Activated CD8-positive, alpha-beta T cell treated with anti-CD3 and anti-CD28 coated beads for 36 hours (primary cell): Measurements from ENCODE around the gene TCF7. TPM values are rescaled to one million over a fixed set of nuclear protein-coding genes. Genes with fewer than 3 reads are reported as not detected.

Source experiments
- ATAC-seq: fragments of 200-7000 bp; cut with Tn5 transposase; one replicate; pipeline ENCODE4 v1.10.0; 2021; ENCODE audit warnings: mild to moderate bottlenecking, moderate library complexity
- CTCF ChIA-PET: fragments of 350-600 bp; sonication (Branson Sonifier 250); formaldehyde crosslinking; loops from one replicate; lab custom pipeline; 2021; ENCODE audit warnings: antibody characterized with exemption; lab: Charles Lee
- POLR2A ChIA-PET: fragments of 350-600 bp; sonication (Branson Sonifier 250); formaldehyde crosslinking; loops from one replicate; lab custom pipeline; 2021; ENCODE audit warnings: antibody characterized with exemption; lab: Charles Lee
- DNase-seq: peaks from one replicate; pipeline ENCODE4 v3.0.0-alpha.2; 2020
- H3K27ac Mint-ChIP-seq: one replicate; pipeline ENCODE4 v1.8.0; 2021; ENCODE audit warnings: mild to moderate bottlenecking, mixed read lengths
- H3K27me3 Mint-ChIP-seq: one replicate; pipeline ENCODE4 v1.8.0; 2021; ENCODE audit warnings: mixed read lengths
- H3K36me3 Mint-ChIP-seq: one replicate; pipeline ENCODE4 v1.8.0; 2021; ENCODE audit warnings: low read depth, mixed read lengths
- H3K4me1 Mint-ChIP-seq: one replicate; pipeline ENCODE4 v1.8.0; 2021; ENCODE audit warnings: low read depth, mixed read lengths
- H3K4me3 Mint-ChIP-seq: one replicate; pipeline ENCODE4 v1.8.0; 2021; ENCODE audit warnings: mild to moderate bottlenecking, moderate library complexity, mixed read lengths
- H3K9me3 Mint-ChIP-seq: one replicate; pipeline ENCODE4 v1.8.0; 2021; ENCODE audit warnings: mixed read lengths
- CTCF ChIP-seq: fragments of 200-600 bp; IDR thresholded peaks from one replicate; pipeline ENCODE4 v1.8.0; 2022; ENCODE audit warnings: antibody characterized with exemption, mild to moderate bottlenecking
- intact Hi-C: fragments of 100-400 bp; cut with micrococcal nuclease; formaldehyde crosslinking; loops from one replicate; pipeline ENCODE4 v1.10.0; 2022
- total RNA-seq, 2 experiments: library from RNA; stranded (reverse); gene quantifications; one replicate each; pipeline ENCODE4 v1.2.3, GENCODE V29; 2021

The TCF7 gene
- total RNA-seq, 2 experiments from 2014 or later: 47.4 to 50.3 TPM

GRCh38 chr5:134101686-134102439 is 12.6 kb upstream of the TCF7 start:
- no peaks in the 10 kb centered on the region for H3K36me3 Mint-ChIP-seq
- peak; percentile 88 for TF ChIP-seq CTCF
- POLR2A ChIA-PET: interaction anchor here (0.7 to 5.1 kb wide), 12 partner anchors 9 to 97 kb away, joined by 3 to 37 read pairs (median 4); partner anchors contain the start of genes SKP1 and VDAC1
- no peak overlapping the region for H3K4me3 Mint-ChIP-seq
- peak; percentile 82 for DNase-seq
- peak; percentile 31 for ATAC-seq
- H3K4me1 Mint-ChIP-seq: peaks cover 86% of the 10 kb centered on the region
- peak overlapping the region; percentile 11 for H3K27ac Mint-ChIP-seq
- intact Hi-C loops: loop anchor here (2.0 to 5.0 kb wide), 4 partner anchors 15 to 65 kb away; no protein-coding TSS in a partner anchor
- no peaks in the 10 kb centered on the region for H3K9me3 Mint-ChIP-seq
- CTCF ChIA-PET: interaction anchor here (0.8 to 4.8 kb wide), 11 partner anchors 9 to 60 kb away, joined by 3 to 44 read pairs (median 7); no protein-coding TSS in a partner anchor
- H3K27me3 Mint-ChIP-seq: no peaks in the 10 kb centered on the region

- POLR2A ChIA-PET: interaction anchor here (0.6 to 2.5 kb wide), 6 partner anchors 17 to 98 kb away, joined by 3 to 10 read pairs (median 4); partner anchors contain the start of genes SKP1 and VDAC1
- no peaks in the 10 kb centered on the region for H3K27me3 Mint-ChIP-seq
- DNase-seq: peak; percentile 63
- CTCF ChIA-PET: interaction anchor here (1.6 to 4.8 kb wide), 5 partner anchors 27 to 58 kb away, joined by 4 to 44 read pairs (median 8); no protein-coding TSS in a partner anchor
- no peaks in the 10 kb centered on the region for H3K9me3 Mint-ChIP-seq
- peak; percentile 6 for ATAC-seq
- no peaks in the 10 kb centered on the region for H3K36me3 Mint-ChIP-seq
- intact Hi-C loops: loop anchor here (5.0 kb wide), 2 partner anchors 36 to 66 kb away; no protein-coding TSS in a partner anchor
- no peak for TF ChIP-seq CTCF
- H3K4me1 Mint-ChIP-seq: peaks cover 84% of the 10 kb centered on the region
- H3K27ac Mint-ChIP-seq: peak overlapping the region; percentile 81
- peak overlapping the region; percentile 36 for H3K4me3 Mint-ChIP-seq
Observed at GRCh38 chr5:134103397-134103796, 11.1 kb upstream of the TCF7 start.

GRCh38 chr5:134103998-134104654 is 10.4 kb upstream of the TCF7 start:
- intact Hi-C loops: loop anchor here (5.0 kb wide), 2 partner anchors 37 to 67 kb away; no protein-coding TSS in a partner anchor
- no peak for TF ChIP-seq CTCF
- Mint-ChIP-seq H3K27me3 (no peaks in the 10 kb centered on the region), H3K36me3 (no peaks in the 10 kb centered on the region), H3K4me1 (peaks cover 78% of the 10 kb centered on the region), H3K9me3 (no peaks in the 10 kb centered on the region), H3K4me3 (peak overlapping the region; percentile 47), H3K27ac (peak overlapping the region; percentile 86)
- CTCF ChIA-PET: interaction anchor here (0.9 to 4.6 kb wide), 3 partner anchors 31 to 47 kb away, joined by 4 to 44 read pairs (median 4); no protein-coding TSS in a partner anchor
- POLR2A ChIA-PET: interaction anchor here (0.6 to 2.5 kb wide), 7 partner anchors 11 to 72 kb away, joined by 3 to 10 read pairs (median 6); partner anchors contain the start of gene SKP1
- ATAC-seq: no peak
- DNase-seq: peak; percentile 68

GRCh38 chr5:134106991-134107701 is 7.3 kb upstream of the TCF7 start:
- Mint-ChIP-seq H3K36me3 (no peaks in the 10 kb centered on the region), H3K4me3 (no peak overlapping the region), H3K27ac (no peak overlapping the region), H3K9me3 (no peaks in the 10 kb centered on the region), H3K4me1 (peaks cover 71% of the 10 kb centered on the region), H3K27me3 (no peaks in the 10 kb centered on the region)
- POLR2A ChIA-PET: interaction anchor here (1.0 to 1.5 kb wide), 3 partner anchors 38 to 70 kb away, joined by 3 to 7 read pairs (median 6); no protein-coding TSS in a partner anchor
- intact Hi-C loops: no loop called here
- CTCF ChIA-PET: interaction anchor here (1.1 kb wide), 1 partner anchor 36 kb away, joined by 3 read pairs; no protein-coding TSS in a partner anchor
- DNase-seq (no peak), ATAC-seq (no peak)
- TF ChIP-seq CTCF: no peak
